Neuronal stem cell (in vitro differentiated cells): ENCODE measurements around the gene CDH13.

Experiments used
- DNase-seq: peaks from one replicate; pipeline ENCODE4 v3.0.0-alpha.2; 2013; ENCODE audit warnings: low spot score
- H2AFZ ChIP-seq: one replicate; pipeline ENCODE4 v1.6.1; 2013; ENCODE audit warnings: mild to moderate bottlenecking, low read length, inconsistent platforms
- H2AK5ac ChIP-seq: 2 replicates; pipeline ENCODE4 v1.6.1; 2013; ENCODE audit warnings: low read depth, mild to moderate bottlenecking, inconsistent platforms, low read length, moderate library complexity, mixed read lengths
- H2BK120ac ChIP-seq: 2 replicates; pipeline ENCODE4 v1.6.1; 2013; ENCODE audit warnings: low read depth, mild to moderate bottlenecking, inconsistent platforms, low read length, moderate library complexity, mixed read lengths
- H2BK12ac ChIP-seq: one replicate; pipeline ENCODE4 v1.6.1; 2013; ENCODE audit warnings: low read length, inconsistent platforms
- H2BK15ac ChIP-seq: 2 replicates; pipeline ENCODE4 v1.6.1; 2013; ENCODE audit warnings: mild to moderate bottlenecking, low read length, inconsistent platforms, mixed read lengths
- H2BK5ac ChIP-seq: one replicate; pipeline ENCODE4 v1.6.1; 2013; ENCODE audit warnings: inconsistent platforms, mild to moderate bottlenecking, low read length, moderate library complexity
- H3K14ac ChIP-seq: one replicate; pipeline ENCODE4 v1.6.1; 2013; ENCODE audit warnings: low read length, inconsistent platforms
- H3K18ac ChIP-seq: 2 replicates; pipeline ENCODE4 v1.6.1; 2013; ENCODE audit warnings: low read length, inconsistent platforms
- H3K23ac ChIP-seq: 2 replicates; pipeline ENCODE4 v1.6.1; 2013; ENCODE audit warnings: low read depth, mild to moderate bottlenecking, mixed read lengths, low read length, inconsistent platforms; ENCODE audit not compliant: poor library complexity
- H3K27ac ChIP-seq: replicated peaks from 3 replicates; pipeline ENCODE4 v1.5.1; 2013; ENCODE audit warnings: low read length, inconsistent platforms
- H3K27me3 ChIP-seq, 3 experiments: 2 replicates each; pipeline ENCODE4 v1.6.1; 2013; ENCODE audit warnings: low read length in 3 of 3, mild to moderate bottlenecking in 2 of 3, inconsistent platforms in 1 of 3, low read depth in 1 of 3, mixed read lengths in 1 of 3, moderate library complexity in 1 of 3; ENCODE audit not compliant: control insufficient read depth in 3 of 3, insufficient read depth in 3 of 3
- H3K36me3 ChIP-seq, 2 donors: replicated peaks in 1 of 2; 2 replicates each; pipeline ENCODE4 v1.6.1; 2013; ENCODE audit warnings: low read length in 2 of 2; ENCODE audit not compliant: control insufficient read depth in 2 of 2, insufficient read depth in 2 of 2
- H3K4ac ChIP-seq: 2 replicates; pipeline ENCODE4 v1.6.1; 2013; ENCODE audit warnings: inconsistent platforms, mild to moderate bottlenecking, low read length, moderate library complexity
- H3K4me1 ChIP-seq, 2 donors: 1 replicate in 1 of 2; 2 replicates in 1 of 2; pipeline ENCODE4 v1.6.1; 2013; ENCODE audit warnings: low read length in 2 of 2, low read depth in 1 of 2; ENCODE audit not compliant: control insufficient read depth in 2 of 2, insufficient read depth in 1 of 2
- H3K4me2 ChIP-seq: one replicate; pipeline ENCODE4 v1.6.1; 2013; ENCODE audit warnings: mild to moderate bottlenecking, low read length, inconsistent platforms; ENCODE audit not compliant: insufficient read depth, poor library complexity, severe bottlenecking
- H3K4me3 ChIP-seq, 2 donors: 2 replicates each; pipeline ENCODE4 v1.5.1; 2013; ENCODE audit warnings: low read length in 2 of 2, mild to moderate bottlenecking in 2 of 2, inconsistent platforms in 1 of 2, moderate library complexity in 1 of 2
- H3K79me1 ChIP-seq: one replicate; pipeline ENCODE4 v1.6.1; 2013; ENCODE audit warnings: low read depth, mild to moderate bottlenecking, inconsistent platforms, low read length, moderate library complexity
- H3K9ac ChIP-seq: one replicate; pipeline ENCODE4 v1.6.1; 2013; ENCODE audit warnings: mild to moderate bottlenecking, low read depth, low read length, inconsistent platforms; ENCODE audit not compliant: poor library complexity
- H3K9me3 ChIP-seq, 2 donors: replicated peaks in 1 of 2; 2 replicates each; pipeline versions ENCODE3 to v1.6.1; 2013; ENCODE audit warnings: low read length in 2 of 2, mild to moderate bottlenecking in 2 of 2, inconsistent platforms in 1 of 2, low read depth in 1 of 2, mixed read lengths in 1 of 2, moderate library complexity in 1 of 2; ENCODE audit not compliant: control insufficient read depth in 2 of 2, insufficient read depth in 1 of 2
- H4K8ac ChIP-seq: one replicate; pipeline ENCODE4 v1.6.1; 2013; ENCODE audit warnings: low read depth, mild to moderate bottlenecking, inconsistent platforms, low read length, moderate library complexity
- H4K91ac ChIP-seq: one replicate; pipeline ENCODE4 v1.6.1; 2013; ENCODE audit warnings: low read length, low read depth, mild to moderate bottlenecking, inconsistent platforms; ENCODE audit not compliant: poor library complexity
- WGBS, 2 donors: extraction: QIAGEN DNeasy Blood & Tissue Kit; methylation state at CpG; one replicate each; pipeline ENCODE4 v1.1.7; 2013; ENCODE audit warnings: missing lambda C conversion rate in 2 of 2, mixed read lengths in 1 of 2; ENCODE audit not compliant: insufficient read length in 2 of 2, insufficient replicate concordance in 1 of 2; ENCODE audit errors: extremely low coverage in 2 of 2; 5-methylcytosine and 5-hydroxymethylcytosine counted together

The CDH13 gene

DNA sequence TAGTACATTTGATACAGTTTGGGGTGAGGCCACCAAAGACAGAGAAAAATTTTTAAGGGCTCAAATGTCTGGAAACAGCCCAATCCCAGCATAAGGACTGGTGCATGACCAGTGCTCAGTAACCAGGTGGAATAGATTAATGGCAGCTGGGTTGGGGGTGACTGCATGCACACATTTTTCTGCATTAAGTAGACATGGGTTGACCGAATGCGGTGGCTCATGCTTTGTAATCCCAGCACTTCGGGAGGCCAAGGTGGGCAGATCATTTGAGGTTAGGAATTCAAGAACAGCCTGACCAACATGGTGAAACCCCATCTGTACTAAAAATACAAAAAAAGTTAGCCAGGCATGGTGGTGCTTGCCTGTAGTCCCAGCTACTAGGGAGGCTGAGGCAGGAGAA, 1060.0 kb downstream of the CDH13 start:
- H2AFZ ChIP-seq, result no peak overlapping the region
- H3K4me2 ChIP-seq, result no peak overlapping the region
- WGBS, 2 donors, result no CpG with 5 or more reads among the region's 3 CpGs

DNA sequence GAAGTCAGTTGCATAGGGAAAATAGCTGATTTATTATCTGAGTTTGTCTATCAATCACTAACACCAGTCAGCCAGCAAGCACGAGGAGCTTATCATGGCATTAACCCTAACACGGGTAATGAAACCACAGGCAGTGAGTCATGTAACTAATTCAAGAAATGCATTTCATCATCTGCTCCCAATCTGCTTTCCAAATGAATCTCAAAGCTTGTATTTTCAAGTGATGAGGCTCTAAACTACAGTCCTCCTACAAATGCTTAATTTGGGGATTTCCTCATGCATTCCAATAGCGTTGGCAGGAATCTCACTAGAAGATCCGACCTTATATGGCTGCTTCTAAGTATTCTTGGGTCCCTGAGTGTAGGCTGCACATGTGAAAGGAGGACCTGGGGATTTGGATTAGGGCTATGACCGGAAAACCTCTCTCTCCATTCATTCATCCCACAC, 1062.6 kb downstream of the CDH13 start:
- Histone ChIP-seq H2BK120ac (no peak overlapping the region), H2AFZ (no peak overlapping the region), H3K4me2 (no peak overlapping the region), H3K79me1 (no peaks in the 10 kb centered on the region), H4K8ac (no peak overlapping the region), H3K4me3 (no peak overlapping the region), H2BK5ac (no peak overlapping the region), H3K4me1 (peaks cover 0 to 3% of the 10 kb centered on the region in 2 donors), H3K14ac (no peak overlapping the region), H3K23ac (no peak overlapping the region), H2AK5ac (no peak overlapping the region), H3K9ac (no peak overlapping the region), H3K27me3 (peaks cover 0 to 22% (median 0%) of the 10 kb centered on the region in 3 experiments), H3K27ac (no peak overlapping the region), H4K91ac (no peak overlapping the region), H3K4ac (no peak overlapping the region), H3K9me3 (no peaks in the 10 kb centered on the region), H2BK15ac (no peak overlapping the region), H3K18ac (no peak overlapping the region), H2BK12ac (no peak overlapping the region), H3K36me3 (no peaks in the 10 kb centered on the region)
- no peak for DNase-seq
- no CpG with 5 or more reads among the region's 5 CpGs for WGBS, 2 donors

More for the DNA sequence above, 1060.0 kb downstream of the CDH13 start:
- Histone ChIP-seq H3K4me3 (no peak overlapping the region), H3K9me3 (no peaks in the 10 kb centered on the region), H3K4ac (no peak overlapping the region), H3K27me3 (peaks cover 0 to 15% (median 0%) of the 10 kb centered on the region in 3 experiments), H3K23ac (no peak overlapping the region), H2BK12ac (no peak overlapping the region), H3K14ac (no peak overlapping the region), H2AK5ac (no peak overlapping the region), H3K9ac (no peak overlapping the region), H2BK120ac (no peak overlapping the region), H2BK15ac (no peak overlapping the region), H3K36me3 (no peaks in the 10 kb centered on the region), H3K79me1 (no peaks in the 10 kb centered on the region), H3K27ac (no peak overlapping the region), H3K4me1 (peaks cover 6 to 7% of the 10 kb centered on the region in 2 donors), H4K91ac (no peak overlapping the region), H4K8ac (no peak overlapping the region), H3K18ac (no peak overlapping the region), H2BK5ac (no peak overlapping the region)
- DNase-seq, result no peak

GRCh38 chr16:83692224-83692623, 1065.5 kb downstream of the CDH13 start:
- no peaks in the 10 kb centered on the region for H3K36me3 ChIP-seq
- no peak overlapping the region for H3K4ac ChIP-seq
- H3K18ac ChIP-seq, result no peak overlapping the region
- H3K9ac ChIP-seq, result no peak overlapping the region
- H3K4me1 ChIP-seq, result peaks cover 0 to 3% of the 10 kb centered on the region in 2 donors
- H2AFZ ChIP-seq, result no peak overlapping the region
- no peaks in the 10 kb centered on the region for H3K79me1 ChIP-seq
- H2AK5ac ChIP-seq, result no peak overlapping the region
- no peak overlapping the region for H3K4me3 ChIP-seq
- H2BK15ac ChIP-seq, result no peak overlapping the region
- no peak overlapping the region for H4K8ac ChIP-seq
- no peak overlapping the region for H3K4me2 ChIP-seq
- no peak overlapping the region for H3K14ac ChIP-seq
- no peak overlapping the region for H3K23ac ChIP-seq
- peaks cover 0 to 23% (median 0%) of the 10 kb centered on the region in 3 experiments for H3K27me3 ChIP-seq
- H3K9me3 ChIP-seq, result no peaks in the 10 kb centered on the region
- H2BK5ac ChIP-seq, result no peak overlapping the region
- no CpG with 5 or more reads among the region's 5 CpGs for WGBS, 2 donors
- H3K27ac ChIP-seq, result no peak overlapping the region
- no peak overlapping the region for H2BK12ac ChIP-seq
- DNase-seq, result no peak
- H2BK120ac ChIP-seq, result no peak overlapping the region
- H4K91ac ChIP-seq, result no peak overlapping the region

GRCh38 chr16:83698964-83699363, 1072.2 kb downstream of the CDH13 start:
- no peak overlapping the region for H4K8ac ChIP-seq
- no peak overlapping the region for H2BK120ac ChIP-seq
- no peak overlapping the region for H3K18ac ChIP-seq
- no peak overlapping the region for H2AFZ ChIP-seq
- no CpG with 5 or more reads among the region's 4 CpGs for WGBS, 2 donors
- H3K36me3 ChIP-seq, result no peaks in the 10 kb centered on the region
- H3K4ac ChIP-seq, result no peak overlapping the region
- no peak overlapping the region for H3K9ac ChIP-seq
- peaks cover 0 to 2% of the 10 kb centered on the region in 2 donors for H3K9me3 ChIP-seq
- H2BK15ac ChIP-seq, result no peak overlapping the region
- no peaks in the 10 kb centered on the region for H3K4me1 ChIP-seq
- no peak overlapping the region for H2BK12ac ChIP-seq
- no peaks in the 10 kb centered on the region for H3K79me1 ChIP-seq
- H3K4me3 ChIP-seq, result no peak overlapping the region
- H3K27me3 ChIP-seq, result peaks cover 0 to 9% (median 0%) of the 10 kb centered on the region in 3 experiments
- no peak for DNase-seq
- H2AK5ac ChIP-seq, result no peak overlapping the region
- H3K14ac ChIP-seq, result no peak overlapping the region
- H2BK5ac ChIP-seq, result no peak overlapping the region
- H3K23ac ChIP-seq, result no peak overlapping the region
- H4K91ac ChIP-seq, result no peak overlapping the region
- H3K4me2 ChIP-seq, result no peak overlapping the region
- H3K27ac ChIP-seq, result no peak overlapping the region
